ENCODE data around the gene SPRR2B.
"Not testable (repeated sequence)": the region's sequence is repeated elsewhere in the genome, so short reads cannot be mapped to it uniquely, and the experiment has no call there.

DNA sequence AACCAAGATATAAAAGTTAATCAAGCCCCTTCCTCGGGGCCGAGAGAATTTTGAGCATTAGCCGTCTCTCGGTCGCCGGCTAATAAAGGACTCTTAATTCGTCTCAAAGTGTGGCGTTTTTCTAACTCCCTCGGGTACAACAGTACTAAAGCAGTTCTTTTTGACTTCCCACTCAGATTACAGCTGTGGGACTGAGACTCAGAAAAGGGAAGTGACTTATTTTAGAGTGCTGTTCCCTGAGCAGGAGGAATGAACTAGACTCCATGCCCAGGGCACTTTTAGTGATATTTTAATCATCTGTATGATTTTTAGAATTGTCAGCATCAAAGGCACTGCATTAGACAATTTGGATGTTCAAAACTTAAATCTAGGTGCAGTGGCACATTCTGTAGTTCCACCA is 49.1 kb downstream of the SPRR2B start:
- not testable (repeated sequence) for TF ChIP-seq POLR2A (IDR thresholded peaks at IDR 0.05)
- TF ChIP-seq, protein P1, sequence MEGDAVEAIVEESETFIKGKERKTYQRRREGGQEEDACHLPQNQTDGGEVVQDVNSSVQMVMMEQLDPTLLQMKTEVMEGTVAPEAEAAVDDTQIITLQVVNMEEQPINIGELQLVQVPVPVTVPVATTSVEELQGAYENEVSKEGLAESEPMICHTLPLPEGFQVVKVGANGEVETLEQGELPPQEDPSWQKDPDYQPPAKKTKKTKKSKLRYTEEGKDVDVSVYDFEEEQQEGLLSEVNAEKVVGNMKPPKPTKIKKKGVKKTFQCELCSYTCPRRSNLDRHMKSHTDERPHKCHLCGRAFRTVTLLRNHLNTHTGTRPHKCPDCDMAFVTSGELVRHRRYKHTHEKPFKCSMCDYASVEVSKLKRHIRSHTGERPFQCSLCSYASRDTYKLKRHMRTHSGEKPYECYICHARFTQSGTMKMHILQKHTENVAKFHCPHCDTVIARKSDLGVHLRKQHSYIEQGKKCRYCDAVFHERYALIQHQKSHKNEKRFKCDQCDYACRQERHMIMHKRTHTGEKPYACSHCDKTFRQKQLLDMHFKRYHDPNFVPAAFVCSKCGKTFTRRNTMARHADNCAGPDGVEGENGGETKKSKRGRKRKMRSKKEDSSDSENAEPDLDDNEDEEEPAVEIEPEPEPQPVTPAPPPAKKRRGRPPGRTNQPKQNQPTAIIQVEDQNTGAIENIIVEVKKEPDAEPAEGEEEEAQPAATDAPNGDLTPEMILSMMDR (IDR thresholded peaks at IDR 0.05) = not testable (repeated sequence)

All from thyroid gland (tissue), 4 donors.